Prostate gland (tissue), 2 donors: ENCODE data around the gene SDS. TPM values are rescaled to one million over a fixed set of nuclear protein-coding genes. Genes with fewer than 3 reads are reported as not detected.

Experiments used
- DNase-seq: peaks from one replicate; pipeline ENCODE4 v3.0.0-alpha.2; 2019; ENCODE audit warnings: low spot score
- H3K27ac ChIP-seq, 2 donors: fragments of 200-600 bp; sonication (generic); 2 replicates each; pipeline ENCODE4 v1.5.1; 2017 to 2019
- H3K27me3 ChIP-seq: fragments of 200-600 bp; sonication (generic); replicated peaks from 2 replicates; pipeline ENCODE4 v1.5.1; 2019; ENCODE audit not compliant: insufficient read depth
- H3K36me3 ChIP-seq, 2 donors: fragments of 200-600 bp; sonication (generic); 1 replicate in 1 of 2; 2 replicates in 1 of 2; pipeline versions ENCODE4 v1.5.1 to v1.8.1; 2017 to 2019
- H3K4me1 ChIP-seq: fragments of 200-600 bp; sonication (generic); replicated peaks from 2 replicates; pipeline ENCODE4 v1.5.1; 2019
- H3K4me3 ChIP-seq, 2 donors: fragments of 200-600 bp; sonication (generic); 2 replicates each; pipeline ENCODE4 v1.5.1; 2017 to 2019
- H3K9me3 ChIP-seq: fragments of 200-600 bp; sonication (generic); 2 replicates; pipeline ENCODE4 v1.5.1; 2017
- POLR2A ChIP-seq: fragments of 450-650 bp; IDR thresholded peaks from one replicate; pipeline ENCODE4 v1.6.1; 2016; ENCODE audit warnings: antibody characterized with exemption, mild to moderate bottlenecking
- POLR2AphosphoS5 ChIP-seq: sonication (generic); formaldehyde crosslinking; IDR thresholded peaks from one replicate; pipeline ENCODE4 v1.6.1; 2017; ENCODE audit warnings: antibody characterized with exemption
- WGBS: methylation state at CpG from one replicate; pipeline ENCODE4 v1.1.5; 2018; 5-methylcytosine and 5-hydroxymethylcytosine counted together
- intact Hi-C: fragments of 100-400 bp; cut with DNase I; formaldehyde crosslinking; loops from one replicate; pipeline ENCODE4 v1.14.2; 2022
- total RNA-seq, 2 donors: library from RNA; depleted of rRNA; stranded (reverse); fragments of >200 nt; gene quantifications; one replicate each; pipeline ENCODE4 v1.1.0, GENCODE V29; 2016
- TF ChIP-seq, protein P1 (sequence below), 4 experiments: fragments of 200-600 bp in 2 of 4; fragments of 450-650 bp in 2 of 4; sonication (generic) in 2 of 4; IDR thresholded peaks; 1 replicate in 3 of 4; 2 replicates in 1 of 4; pipeline ENCODE4 v1.5.1; 2016 to 2019; ENCODE audit warnings: antibody characterized with exemption in 4 of 4, mild to moderate bottlenecking in 2 of 4, moderate library complexity in 2 of 4

The SDS gene
- total RNA-seq, 2 donors from 2014 or later, result 0.50 to 0.80 TPM

DNA sequence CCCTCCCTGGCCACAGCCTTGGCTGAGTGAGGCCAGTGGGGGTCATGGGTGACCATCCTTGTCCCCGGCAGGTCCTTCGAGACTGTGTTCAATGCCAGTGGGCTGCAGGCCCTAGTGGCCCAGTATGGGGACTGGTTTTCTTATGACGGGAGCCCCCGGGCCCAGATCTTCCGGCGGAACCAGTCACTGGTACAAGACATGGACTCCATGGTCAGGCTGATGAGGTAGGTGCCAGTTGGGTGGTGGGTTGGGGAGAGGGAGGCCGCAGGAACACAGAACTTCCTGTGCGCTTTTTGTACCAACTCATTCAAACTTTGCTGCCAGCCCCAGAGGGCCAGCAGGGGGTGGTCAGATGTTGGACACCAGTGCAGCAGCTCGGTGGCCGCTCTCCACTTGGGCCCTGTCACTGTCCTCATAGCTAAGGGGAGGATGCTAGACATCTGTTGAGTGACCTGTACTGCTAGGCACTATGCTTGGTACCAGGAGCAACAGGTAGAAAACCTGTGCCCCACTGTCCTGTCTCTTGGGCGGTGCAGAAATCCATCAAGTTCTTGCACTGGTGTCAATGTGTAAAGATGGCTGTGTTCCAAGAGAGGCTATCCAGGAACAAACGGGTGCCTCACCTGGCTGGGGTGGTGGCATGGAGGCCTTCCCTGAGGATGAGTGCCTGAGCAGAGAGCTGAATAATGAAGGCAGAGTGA lies 16.7 kb downstream of the SDS start:
- no peaks in the 10 kb centered on the region for H3K9me3 ChIP-seq
- no peaks in the 10 kb centered on the region for H3K4me1 ChIP-seq
- WGBS, result 93% methylated on average over 12 of the region's 12 CpGs
- intact Hi-C loops, result no loop called here
- no peak overlapping the region for H3K4me3 ChIP-seq
- peaks cover 0 to 6% of the 10 kb centered on the region in 2 donors for H3K36me3 ChIP-seq
- no peak for DNase-seq
- H3K27me3 ChIP-seq, result no peaks in the 10 kb centered on the region
- H3K27ac ChIP-seq, result no peak overlapping the region
- TF ChIP-seq, protein P1, sequence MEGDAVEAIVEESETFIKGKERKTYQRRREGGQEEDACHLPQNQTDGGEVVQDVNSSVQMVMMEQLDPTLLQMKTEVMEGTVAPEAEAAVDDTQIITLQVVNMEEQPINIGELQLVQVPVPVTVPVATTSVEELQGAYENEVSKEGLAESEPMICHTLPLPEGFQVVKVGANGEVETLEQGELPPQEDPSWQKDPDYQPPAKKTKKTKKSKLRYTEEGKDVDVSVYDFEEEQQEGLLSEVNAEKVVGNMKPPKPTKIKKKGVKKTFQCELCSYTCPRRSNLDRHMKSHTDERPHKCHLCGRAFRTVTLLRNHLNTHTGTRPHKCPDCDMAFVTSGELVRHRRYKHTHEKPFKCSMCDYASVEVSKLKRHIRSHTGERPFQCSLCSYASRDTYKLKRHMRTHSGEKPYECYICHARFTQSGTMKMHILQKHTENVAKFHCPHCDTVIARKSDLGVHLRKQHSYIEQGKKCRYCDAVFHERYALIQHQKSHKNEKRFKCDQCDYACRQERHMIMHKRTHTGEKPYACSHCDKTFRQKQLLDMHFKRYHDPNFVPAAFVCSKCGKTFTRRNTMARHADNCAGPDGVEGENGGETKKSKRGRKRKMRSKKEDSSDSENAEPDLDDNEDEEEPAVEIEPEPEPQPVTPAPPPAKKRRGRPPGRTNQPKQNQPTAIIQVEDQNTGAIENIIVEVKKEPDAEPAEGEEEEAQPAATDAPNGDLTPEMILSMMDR (IDR thresholded peaks at IDR 0.05), result no peak
- no peak for TF ChIP-seq POLR2AphosphoS5

DNA sequence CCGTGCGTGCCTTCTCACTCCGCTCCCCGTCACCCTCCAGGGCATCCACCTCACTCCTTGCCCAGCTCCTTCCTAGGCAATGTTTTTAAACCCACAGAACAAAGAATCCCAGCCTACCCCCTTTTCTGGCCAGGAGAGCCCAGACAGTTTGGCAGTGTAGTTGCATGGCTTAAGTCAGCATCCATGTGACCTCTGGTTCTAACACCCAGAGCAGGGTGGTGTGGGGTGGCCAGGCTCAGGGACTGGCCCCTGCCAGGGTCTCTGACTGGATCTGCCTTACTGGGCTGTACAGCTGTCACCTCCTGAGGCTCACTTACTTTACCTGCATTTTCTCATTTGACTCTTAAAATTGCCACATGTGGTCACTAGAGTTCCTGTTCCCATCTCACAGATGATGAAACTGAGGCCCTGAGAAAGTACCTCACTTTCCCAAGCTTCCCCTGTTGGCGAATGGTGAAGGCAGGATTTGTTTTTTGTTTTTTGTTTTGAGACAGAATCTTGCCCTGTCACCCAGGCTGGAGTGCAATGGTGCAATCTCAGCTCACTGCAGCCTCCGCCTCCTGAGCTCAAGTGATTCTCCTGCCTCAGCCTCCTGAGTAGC lies 18.3 kb downstream of the SDS start:
- 92% methylated on average over 6 of the region's 6 CpGs for WGBS
- no peaks in the 10 kb centered on the region for H3K9me3 ChIP-seq
- no peaks in the 10 kb centered on the region for H3K4me1 ChIP-seq
- intact Hi-C loops, result no loop called here
- peaks cover 0 to 6% of the 10 kb centered on the region in 2 donors for H3K36me3 ChIP-seq
- H3K27ac ChIP-seq, result no peak overlapping the region
- DNase-seq, result no peak
- H3K4me3 ChIP-seq, result no peak overlapping the region
- H3K27me3 ChIP-seq, result no peaks in the 10 kb centered on the region
- TF ChIP-seq, protein P1 (IDR thresholded peaks at IDR 0.05), result no peak
- TF ChIP-seq POLR2A (no peak), POLR2AphosphoS5 (no peak)

DNA sequence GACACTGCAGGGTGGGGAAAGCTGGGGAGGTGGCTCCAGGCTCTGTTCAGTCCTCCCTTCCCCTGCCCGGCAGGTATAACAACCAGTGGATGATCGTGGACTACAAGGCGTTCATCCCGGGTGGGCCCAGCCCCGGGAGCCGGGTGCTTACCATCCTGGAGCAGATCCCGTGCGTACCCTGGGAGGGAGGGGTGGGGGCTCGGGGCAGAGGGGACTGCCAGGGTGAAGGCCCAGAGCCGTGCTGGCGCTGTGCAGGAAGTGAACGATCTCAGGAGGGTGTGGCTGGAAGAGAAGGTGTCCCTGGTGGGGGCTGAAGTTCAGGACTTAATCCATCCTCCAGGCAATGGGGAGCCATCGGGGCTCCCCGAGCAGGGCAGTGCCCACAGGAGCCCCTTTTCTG lies 18.9 kb downstream of the SDS start:
- WGBS, result 82% methylated on average over 14 of the region's 14 CpGs
- no peak for TF ChIP-seq POLR2A
- TF ChIP-seq POLR2AphosphoS5, result no peak
- TF ChIP-seq, protein P1 (IDR thresholded peaks at IDR 0.05), result no peak
- Histone ChIP-seq H3K36me3 (peaks cover 0 to 6% of the 10 kb centered on the region in 2 donors), H3K27ac (no peak overlapping the region), H3K4me1 (no peaks in the 10 kb centered on the region), H3K4me3 (no peak overlapping the region), H3K27me3 (no peaks in the 10 kb centered on the region), H3K9me3 (no peaks in the 10 kb centered on the region)
- DNase-seq, result no peak
- intact Hi-C loops, result no loop called here

DNA sequence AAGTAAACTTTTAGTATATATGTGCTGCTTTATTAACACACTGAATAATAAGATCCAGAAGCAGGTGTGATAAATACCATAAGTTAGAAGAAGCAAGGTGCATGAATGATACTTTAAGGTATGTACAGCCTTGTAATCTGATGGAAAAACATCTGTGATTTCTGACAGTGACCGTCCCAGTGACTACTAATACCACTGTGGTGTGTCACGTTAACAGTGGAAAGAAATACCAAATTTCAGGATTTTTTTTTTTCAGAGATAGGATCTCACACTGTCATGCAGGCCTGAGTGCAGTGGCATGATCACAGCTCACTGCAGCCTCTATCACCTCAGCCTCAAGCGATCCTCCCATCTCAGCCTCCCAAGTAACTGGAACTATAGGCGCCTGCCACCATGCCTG lies 21.5 kb downstream of the SDS start:
- Histone ChIP-seq H3K4me3 (no peak overlapping the region), H3K36me3 (no peaks in the 10 kb centered on the region), H3K4me1 (no peaks in the 10 kb centered on the region), H3K27ac (no peak overlapping the region), H3K9me3 (no peaks in the 10 kb centered on the region), H3K27me3 (no peaks in the 10 kb centered on the region)
- intact Hi-C loops, result no loop called here
- 94% methylated on average over 4 of the region's 4 CpGs for WGBS
- no peak for DNase-seq
- TF ChIP-seq, protein P1 (IDR thresholded peaks at IDR 0.05), result no peak
- TF ChIP-seq POLR2AphosphoS5 (no peak), POLR2A (no peak)

DNA sequence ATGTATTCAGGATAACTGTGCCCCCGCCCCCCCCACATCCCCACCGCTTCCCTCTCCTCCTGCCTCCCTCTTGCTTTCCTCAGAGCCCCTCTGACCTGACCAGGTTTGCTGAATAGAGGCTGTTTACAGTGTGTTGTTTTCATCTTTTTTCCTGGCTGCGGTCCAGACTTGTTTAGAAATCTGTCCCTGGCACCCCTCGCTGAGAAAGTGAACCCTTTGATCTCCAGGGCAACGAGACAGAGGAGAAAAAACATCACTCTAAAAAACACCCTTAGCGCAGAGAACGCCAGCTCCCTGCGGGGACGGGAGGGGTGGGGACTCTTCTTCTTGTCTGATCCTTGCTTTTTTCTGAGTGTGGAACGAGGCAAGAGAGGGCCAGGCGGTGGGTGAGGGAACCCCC lies 22.5 kb downstream of the SDS start:
- Histone ChIP-seq H3K27ac (no peak overlapping the region), H3K36me3 (no peaks in the 10 kb centered on the region), H3K4me3 (no peak overlapping the region), H3K27me3 (no peaks in the 10 kb centered on the region), H3K4me1 (no peaks in the 10 kb centered on the region), H3K9me3 (no peaks in the 10 kb centered on the region)
- intact Hi-C loops, result no loop called here
- 72% methylated on average over 11 of the region's 11 CpGs for WGBS
- no peak for TF ChIP-seq POLR2AphosphoS5
- TF ChIP-seq, protein P1 (IDR thresholded peaks at IDR 0.05), result no peak
- TF ChIP-seq POLR2A, result no peak
- no peak for DNase-seq
